GM04504 (cell line): Measurements from ENCODE around the gene VPS13D.
"Not testable (repeated sequence)": the region's sequence is repeated elsewhere in the genome, so short reads cannot be mapped to it uniquely, and the experiment has no call there.

Experiments
- DNase-seq: peaks from one replicate; pipeline ENCODE4 v3.0.0-alpha.2; 2012; ENCODE audit warnings: low read depth

Gene VPS13D

DNA sequence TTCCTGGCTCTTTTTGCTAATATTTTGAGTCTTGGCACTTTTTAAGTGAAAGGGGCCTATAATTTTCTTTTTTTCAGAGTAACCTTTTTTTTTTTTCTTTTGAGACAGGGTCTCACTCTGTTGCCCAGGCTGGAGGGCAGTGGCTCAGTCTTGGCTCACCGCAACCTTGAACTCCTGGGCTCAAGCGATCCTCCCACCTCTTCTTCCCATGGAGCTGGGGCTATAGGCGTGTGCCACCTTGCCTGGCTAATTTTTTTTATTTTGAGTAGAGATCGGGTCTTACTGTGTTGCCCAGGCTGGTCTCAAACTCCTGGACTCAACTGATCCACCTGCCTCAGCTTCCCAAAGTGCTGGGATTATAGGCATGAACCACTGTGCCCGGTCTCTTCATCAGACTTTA, 285.4 kb downstream of the VPS13D start:
- DNase-seq, result no peak

DNA sequence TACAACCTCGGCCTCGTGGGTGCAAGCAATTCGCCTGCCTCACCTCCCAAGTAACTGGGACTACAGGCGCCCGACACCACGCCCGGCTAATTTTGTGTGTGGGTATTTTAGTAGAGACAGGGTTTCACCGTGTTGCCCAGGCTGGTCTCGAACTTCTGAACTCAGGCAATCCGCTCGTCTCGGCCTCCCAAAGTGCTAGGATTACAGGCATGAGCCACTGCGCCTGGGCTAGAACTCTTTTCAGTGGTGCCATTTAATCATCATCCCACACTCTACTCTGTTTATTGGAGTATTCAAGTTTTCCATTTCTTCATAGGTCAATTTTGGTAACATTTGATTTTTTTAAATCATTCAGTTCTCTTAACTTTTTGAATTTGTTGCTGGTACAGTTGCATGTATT, 286.9 kb downstream of the VPS13D start:
- DNase-seq, result no peak

DNA sequence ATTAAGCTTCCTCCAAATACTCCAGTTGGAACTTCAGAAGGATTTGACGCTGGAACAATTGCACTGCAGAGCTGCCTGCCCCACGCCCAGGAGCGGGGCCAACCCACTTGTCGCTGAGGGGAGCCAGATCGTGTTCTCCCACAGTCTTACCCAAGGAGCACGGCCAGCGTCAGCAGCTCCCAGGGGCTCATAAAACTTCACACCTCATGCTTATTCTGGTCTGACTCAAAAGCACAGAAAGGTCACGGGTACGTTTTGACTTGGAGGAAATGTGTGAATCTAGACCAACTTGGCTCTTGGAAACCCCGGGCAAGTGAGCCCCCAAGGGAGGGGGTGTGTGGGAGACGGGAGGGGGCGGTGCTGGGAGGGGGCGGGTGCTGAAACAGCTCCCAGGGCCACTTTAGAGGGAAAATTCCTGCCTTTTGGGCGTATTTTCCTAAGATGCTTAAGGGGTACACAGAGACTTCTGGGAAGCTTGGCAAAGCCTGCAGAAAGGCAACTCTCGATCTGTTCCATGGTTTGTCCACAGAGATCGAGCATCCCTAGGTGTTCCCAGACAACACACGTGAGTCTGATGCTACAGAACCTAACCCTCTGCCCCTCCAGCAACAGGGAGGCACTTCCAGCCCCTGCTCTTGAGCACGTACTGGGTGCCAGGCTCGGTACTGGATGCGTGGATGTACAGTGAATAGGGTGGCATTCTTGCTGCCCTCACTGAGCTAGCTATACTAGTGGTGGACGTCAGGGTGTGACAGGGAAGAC, 289.3 kb downstream of the VPS13D start:
- DNase-seq, result peak; percentile 81

DNA sequence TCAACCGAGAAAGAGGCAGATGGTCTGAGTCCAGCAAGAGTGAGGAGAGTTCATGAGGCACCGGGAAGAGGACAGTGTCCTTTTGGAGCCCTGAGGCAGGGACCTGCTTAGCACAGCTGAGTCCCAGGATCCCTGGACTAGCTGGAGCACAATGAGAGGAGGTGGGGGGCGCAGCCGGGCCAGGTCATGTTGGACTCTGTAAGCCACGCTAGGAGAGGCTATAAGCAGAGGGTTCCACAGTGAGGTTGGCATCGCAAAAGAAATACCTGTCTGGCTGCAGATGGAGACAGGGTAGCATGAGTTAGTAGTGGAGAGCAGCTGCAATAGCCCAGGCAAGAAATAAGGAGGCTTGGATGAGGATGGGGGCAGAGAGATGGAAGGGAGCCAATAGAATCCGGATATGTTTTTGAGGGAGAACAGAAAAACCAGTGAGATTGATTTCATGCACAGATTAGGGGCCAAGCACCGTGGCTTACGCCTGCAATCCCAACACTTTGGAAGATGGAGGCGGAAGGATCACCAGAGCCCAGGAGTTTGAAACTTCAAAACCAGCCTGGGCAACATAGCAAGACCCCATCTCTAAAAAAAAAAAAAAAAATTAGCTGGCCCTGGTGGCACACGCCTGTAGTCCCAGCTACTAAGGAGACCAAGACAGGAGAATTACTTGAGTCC, 290.0 kb downstream of the VPS13D start:
- no peak for DNase-seq

DNA sequence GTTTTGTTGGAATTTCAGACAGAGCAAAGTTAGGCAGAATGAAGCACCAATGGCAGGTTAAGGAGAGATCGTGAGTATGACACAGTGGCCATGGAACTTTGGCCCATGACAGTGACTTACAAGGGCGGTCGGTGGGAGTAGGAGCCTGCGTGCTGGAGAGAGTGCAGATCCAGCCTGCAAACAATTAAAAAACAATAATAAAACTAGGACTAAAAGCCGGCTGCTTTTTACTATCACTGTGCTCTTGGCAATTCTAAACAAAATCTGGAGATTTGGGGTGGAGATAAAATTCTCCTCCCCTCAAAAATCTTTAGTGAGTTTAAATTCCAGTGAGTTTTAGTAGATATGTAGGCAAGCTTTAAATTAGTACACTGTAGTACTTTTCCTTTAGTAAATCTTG, 291.3 kb downstream of the VPS13D start:
- peak; percentile 56 for DNase-seq

DNA sequence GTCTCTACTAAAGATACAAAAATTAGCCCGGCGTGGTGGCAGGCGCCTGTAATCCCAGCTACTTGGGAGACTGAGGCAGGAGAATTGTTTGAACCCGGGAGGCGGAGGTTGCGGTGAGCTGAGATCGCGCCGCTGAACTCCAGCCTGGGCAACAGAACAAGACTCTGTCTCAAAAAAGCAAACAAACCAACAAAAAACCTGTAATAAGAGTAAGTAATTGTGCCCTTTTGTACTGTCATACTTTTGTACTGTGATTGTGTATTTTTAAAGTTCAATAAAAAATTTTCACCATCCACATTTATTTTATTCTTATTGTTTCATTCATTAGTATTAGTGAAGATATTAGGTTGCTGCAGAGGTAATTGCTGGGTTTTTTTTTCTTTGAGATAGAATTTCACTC, 292.9 kb downstream of the VPS13D start:
- not testable (repeated sequence) for DNase-seq

DNA sequence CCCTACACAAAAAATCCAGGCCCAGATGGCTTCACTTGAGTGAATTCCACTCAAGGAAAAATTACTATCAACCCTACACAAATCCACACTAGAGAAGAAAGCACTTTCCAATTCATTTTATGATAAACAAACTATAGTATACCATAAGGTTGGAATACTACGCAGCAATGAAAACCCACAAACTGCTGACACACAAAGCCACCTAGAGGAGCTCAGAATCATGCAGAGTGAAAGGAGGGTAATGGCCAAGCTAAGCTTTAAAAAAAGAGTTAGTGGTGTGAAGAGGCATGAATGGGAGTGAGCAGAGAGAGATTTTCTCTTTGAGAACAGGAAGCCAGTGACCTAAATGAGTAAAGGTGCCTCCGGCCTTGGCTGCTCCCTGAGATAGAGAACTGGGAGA, 294.4 kb downstream of the VPS13D start:
- no peak for DNase-seq

DNA sequence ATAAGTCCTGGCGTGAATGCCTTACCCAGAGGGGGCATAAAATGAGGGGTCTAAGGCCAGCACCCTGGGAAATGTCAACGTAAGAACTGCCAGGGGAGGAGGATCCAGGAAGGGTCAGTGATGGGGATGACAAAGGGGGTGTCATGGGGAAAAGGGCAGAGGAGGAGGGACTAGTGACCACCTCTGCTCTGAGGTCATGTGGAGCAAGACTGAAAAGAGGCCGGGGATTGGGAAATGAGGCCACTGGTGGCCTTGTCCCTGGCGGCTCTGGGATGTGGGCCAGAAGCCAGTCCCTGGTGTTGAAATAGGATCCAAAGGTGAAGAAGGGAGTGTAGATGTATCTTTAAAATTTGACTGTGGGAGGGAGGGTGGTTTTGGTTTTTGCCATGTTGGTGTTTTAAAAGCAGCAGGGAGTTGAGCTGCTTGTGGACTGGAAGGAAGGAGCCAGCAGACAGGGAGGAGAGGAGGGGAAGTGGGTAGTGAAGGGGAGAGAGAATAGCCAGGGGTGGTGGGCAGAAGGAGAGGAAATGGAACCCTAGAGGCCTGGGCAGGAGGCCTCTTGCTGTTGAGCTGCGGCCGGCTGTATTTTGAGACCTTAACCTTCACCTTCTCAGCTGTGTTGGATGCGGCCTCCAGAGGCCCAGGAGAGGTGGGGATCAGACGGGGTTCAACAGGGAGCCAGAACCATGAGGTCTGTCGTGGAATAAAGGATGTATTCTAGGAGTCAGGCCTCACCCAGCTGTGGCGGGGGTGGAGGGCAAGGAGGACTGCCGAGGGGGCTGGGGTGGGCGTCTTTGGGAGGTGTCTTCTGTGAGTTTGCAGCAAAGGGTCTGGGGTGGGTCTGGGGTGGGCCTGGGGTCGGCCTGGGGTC, 295.7 kb downstream of the VPS13D start:
- DNase-seq, result no peak

DNA sequence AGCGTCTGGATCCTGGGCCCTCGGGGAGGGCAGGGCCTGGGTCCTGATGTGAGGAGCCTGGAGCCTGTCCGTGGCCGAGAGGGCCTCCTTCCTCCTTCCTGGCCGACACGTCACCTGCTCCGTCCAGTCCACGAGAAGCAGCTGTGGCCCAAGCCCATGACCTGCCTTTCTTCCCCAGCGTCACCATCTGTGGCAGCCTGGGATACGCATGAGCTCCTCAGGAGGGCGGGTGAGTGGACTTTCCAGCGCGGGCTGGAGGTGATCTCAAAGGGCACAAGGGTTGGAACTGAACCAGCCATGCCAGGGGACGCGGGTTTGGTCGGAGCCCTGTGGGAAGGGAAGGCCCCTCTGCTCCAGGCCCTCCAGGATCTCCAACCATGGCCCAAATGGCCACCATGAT, 297.7 kb downstream of the VPS13D start:
- no peak for DNase-seq

DNA sequence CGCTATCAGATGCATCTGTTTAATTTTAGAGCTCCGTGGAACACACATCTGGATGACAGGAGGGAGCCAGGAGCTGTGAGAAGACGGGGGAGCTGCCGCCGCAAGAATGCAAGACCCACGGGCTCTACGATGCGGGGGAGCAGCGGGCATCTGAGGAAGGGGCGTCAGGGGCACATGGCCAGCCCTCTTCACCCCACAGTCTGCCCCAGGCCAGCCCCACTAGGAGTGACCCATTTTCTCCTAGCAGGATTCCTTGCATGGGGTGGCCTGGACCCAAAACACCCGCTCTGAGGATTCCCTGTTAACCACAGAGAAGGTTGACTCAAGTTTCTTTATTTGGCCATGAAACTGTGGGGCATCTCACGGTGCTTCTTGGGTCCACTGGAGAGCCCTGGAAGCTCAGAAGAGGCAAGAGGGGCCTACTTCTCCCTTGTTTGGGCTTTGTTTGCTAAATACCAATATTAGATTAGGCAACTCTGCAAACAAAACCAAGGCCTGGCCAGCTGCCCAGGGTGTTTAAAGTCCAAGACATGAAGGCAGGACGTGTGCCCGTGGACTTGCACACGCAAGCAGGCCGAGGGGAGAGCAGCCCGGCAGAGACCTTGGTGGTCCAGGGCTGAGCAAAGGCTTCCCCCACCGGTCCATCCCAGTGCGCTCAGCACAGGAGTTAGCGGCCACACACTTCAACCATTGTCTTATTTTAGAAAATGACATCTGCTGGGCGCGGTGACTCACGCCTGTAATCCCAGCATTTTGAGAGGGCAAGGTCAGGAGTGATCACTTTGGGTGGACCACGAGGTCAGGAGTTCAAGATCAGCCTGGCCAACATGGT, 298.4 kb downstream of the VPS13D start:
- DNase-seq, result peak; percentile 55

DNA sequence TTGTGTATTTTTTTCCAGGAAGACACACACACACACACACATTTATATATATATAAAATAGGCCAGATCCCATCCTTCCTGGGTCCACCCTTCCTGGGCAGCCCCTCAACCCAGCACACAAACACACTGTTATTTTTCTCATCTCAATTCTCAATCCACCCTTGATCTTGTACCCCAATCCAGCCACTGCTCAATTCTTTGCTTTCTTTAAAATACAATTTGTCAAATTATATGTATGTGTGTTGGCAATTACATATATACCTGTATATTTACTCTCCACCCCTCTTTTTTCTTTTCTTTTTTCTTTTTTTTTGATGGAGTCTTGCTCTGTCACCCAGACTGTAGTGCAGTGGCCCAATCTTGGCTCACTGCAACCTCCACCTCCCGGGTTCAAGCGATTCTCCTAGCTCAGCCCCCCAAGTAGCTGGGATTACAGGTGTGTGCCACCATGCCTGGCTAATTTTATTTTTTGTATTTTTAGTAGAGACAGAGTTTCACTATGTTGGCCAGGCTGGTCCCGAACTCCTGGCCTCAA, 299.9 kb downstream of the VPS13D start:
- DNase-seq, result no peak

DNA sequence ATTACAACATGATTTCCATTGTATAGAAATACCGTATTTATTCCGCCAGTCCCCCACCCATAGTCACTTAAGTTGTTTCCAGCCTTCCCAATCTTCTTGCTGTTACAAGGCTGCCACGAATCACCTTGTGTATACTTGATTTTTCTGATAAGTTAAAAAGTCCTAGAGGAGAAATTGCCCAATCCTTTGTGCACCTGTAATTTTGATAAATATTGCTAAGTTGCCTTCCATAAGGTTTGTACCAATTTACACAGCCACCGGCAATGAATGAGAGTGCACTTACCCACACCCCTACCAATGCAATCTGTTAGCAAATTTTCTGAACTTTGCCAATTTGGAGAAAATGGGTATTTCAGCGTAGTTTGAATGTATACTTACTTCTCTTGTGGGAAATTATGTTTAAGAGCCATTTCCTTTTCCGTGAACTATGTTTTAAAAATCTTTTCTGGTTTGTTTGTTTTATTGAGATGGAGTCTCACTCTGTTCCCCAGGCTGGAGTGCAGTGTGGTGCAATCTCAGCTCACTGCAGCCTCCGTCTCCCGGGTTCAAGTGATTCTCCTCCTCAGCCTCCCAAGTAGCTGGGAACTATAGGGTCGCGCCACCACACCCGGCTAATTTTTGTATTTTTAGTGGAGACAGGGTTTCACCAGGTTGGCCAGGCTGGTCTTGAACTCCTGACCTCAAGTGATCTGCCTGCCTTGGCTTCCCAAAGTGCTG, 300.8 kb downstream of the VPS13D start:
- DNase-seq, result no peak

DNA sequence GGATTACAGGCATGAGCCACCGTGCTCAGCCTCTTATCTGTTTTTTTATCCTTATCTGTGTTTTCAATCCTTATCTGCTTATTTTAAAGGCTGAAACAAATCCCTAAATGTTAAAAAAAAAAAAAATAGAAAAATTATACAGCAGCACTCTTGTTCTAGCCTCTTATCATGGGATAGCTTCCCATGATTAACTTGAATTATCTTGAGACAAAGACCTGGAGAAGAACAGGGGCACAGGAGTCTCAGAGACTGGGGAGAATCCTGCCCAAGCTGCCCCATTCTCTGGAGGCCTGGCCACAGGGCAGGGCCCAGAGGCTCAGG, 301.3 kb downstream of the VPS13D start:
- DNase-seq, result no peak

DNA sequence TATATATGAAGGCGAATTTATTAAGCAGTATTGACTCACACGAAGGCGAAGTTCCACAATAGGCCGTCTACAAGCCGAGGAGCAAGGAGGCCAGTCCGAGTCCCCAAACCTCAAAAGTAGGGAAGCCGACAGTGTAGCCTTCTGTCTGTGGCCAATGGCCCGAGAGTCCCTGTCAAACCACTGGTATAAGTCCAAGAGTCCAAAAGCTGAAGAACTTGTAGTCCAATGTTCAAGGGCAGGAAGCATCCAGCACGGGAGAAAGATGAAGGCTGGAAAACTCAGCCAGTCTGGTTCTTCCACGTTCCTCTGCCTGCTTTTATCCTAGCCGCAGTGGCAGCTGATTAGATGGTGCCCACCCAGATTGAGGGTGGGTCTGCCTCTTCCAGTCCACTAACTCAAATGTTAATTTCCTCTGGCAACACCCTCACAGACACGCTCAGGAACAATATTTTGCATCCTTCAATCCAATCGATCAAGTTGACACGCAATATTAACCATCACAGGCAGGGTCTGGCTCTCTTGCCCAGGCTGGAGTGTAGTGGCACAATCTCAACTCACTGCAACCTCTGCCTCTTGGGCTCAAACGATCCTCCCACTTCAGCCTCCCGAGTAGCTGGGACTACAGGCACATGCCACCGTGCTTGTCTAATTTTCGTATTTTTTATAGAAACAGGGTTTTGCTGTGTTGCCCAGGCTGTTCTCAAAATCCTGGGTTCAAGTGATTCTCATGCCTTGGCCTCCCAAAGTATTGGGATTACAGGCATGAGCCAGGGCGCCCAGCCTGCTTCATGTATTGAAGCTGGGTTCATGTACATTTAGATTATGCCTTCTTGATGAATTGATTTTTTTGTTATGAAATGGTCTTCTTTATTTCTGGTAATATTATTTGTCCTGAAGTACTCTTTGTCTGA, 302.8 kb downstream of the VPS13D start:
- no peak for DNase-seq

DNA sequence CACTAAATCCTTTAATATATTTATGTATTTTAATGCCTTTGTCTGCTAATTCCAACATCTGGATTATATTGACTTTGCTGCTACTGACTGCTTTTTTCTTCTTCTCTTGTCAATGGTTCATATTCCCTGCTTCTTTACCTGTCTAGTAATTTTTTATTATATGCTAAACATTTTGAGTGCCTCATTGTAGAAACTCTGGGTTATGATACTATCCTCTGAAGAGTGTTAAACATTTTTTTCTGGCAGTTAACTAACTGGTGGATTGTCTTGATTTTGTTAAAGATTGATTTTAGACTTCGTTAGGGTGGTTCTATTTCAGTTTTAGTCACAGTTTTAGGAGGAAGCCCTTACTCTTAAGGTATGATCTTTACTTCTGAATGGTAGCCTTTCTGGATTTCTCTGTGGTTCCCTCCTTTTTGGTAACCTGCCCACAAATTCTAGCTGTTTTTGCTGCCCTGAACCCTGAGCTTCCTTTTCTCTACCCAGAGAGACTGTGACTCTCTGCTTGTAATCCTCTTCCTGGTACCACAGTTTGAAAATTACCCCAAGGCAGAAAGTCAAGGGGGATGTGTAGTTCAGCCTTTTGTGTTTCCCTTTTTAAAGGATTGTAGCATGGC, 306.3 kb downstream of the VPS13D start:
- DNase-seq, result no peak

DNA sequence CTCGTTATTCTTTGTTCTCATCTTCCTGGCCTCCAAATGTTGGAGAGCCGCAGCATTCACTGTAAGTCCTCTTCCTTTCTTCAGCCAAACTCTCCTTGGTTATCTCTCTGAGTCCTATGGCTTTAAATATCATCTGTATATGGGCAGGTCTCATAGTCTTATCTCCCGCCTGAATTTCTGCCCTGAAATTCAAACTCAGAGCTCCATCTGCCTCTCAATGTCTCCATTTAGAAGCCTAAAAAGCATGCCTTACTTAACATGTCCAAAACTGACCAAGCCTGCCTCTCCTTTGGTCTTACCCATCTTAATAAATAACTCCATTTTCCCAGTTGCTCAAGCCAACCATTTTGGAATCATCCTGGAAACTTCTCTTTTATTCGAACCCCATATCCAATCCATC, 307.5 kb downstream of the VPS13D start:
- DNase-seq, result no peak

DNA sequence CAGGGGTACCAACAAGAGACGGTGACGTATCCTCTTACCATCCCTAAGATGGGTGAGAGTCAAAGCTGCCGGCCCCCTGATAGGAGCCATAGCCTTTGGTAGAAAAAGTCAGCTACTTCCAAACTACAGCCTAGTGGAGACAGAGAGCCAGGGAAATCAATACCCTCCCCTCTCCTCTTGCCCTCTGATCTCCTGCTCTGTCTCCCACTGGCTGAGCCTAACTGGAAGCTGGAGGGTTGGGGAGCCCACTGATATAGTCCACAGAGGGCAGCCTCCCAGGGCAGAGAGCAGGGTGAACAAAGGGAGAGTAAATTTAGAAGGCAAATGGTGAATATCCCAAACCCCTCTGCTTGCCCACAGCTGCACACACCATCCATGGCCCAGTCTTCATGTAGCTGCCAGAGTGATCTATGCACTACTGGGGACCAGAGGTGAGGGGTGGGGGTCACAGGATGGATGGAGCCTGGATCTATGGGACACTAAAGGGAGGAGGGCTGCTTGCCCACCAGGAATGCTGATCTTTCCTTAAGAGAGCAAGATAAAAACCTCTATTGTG, 308.2 kb downstream of the VPS13D start:
- no peak for DNase-seq

DNA sequence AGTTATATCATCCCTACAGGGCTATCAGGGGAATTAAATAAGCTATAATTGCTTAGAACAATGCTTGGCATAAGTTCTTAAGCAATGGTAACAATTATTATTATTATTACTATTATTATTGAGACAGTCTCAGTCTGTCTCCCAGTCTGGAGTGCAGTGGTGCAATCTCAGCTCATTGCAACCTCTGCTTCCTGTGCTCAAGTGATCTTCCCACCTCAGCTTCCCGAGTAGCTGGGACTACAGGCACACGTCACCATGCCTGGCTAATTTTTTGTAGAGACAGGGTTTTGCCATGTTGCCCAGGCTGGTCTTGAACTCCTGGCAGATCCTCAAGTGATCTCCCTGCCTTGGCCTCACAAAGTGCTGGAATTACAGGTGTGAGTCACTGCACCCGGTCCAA, 308.7 kb downstream of the VPS13D start:
- DNase-seq, result not testable (repeated sequence)

DNA sequence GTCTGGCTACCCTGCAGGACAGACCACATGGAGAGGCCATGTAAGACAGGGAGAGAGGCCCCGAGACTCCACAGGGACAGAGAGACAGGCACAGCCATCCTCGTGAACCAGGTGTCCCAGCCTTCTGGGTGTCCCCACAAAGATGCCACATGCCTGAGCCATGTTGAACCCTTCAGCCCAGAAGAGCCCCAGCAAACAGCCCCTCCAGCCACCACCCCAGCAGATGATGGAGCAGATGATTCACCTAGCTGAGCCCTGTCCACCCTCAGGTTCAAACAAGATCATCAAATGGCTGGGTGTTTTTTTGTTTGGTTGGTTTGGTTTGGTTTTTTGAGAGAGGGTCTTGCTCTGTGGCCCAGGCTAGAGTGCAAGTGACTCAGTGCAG, 309.5 kb downstream of the VPS13D start:
- DNase-seq, result no peak
